Mesendoderm (in vitro differentiated cells): ENCODE data around the gene PRPF31.
A peak's percentile ranks its signal among the peaks of the same experiment; 100 is the strongest.
"Not testable (repeated sequence)": the region's sequence is repeated elsewhere in the genome, so short reads cannot be mapped to it uniquely, and the experiment has no call there.

Experiments used
- DNase-seq: peaks from one replicate; pipeline ENCODE4 v3.0.0; 2013
- H2AK5ac ChIP-seq: 2 replicates; pipeline ENCODE4 v1.6.1; 2013; ENCODE audit warnings: low read length, inconsistent platforms
- H2BK120ac ChIP-seq: 2 replicates; pipeline ENCODE4 v1.6.1; 2013; ENCODE audit warnings: low read depth, mild to moderate bottlenecking, low read length, moderate library complexity, mixed read lengths
- H2BK15ac ChIP-seq: replicated peaks from 2 replicates; pipeline ENCODE4 v1.6.1; 2013; ENCODE audit warnings: low read depth, mild to moderate bottlenecking, moderate library complexity
- H2BK5ac ChIP-seq: 2 replicates; pipeline ENCODE4 v1.6.1; 2013; ENCODE audit warnings: low read length, inconsistent platforms
- H3K18ac ChIP-seq: 2 replicates; pipeline ENCODE4 v1.6.1; 2013; ENCODE audit warnings: mild to moderate bottlenecking, low read length, mixed read lengths
- H3K23ac ChIP-seq: one replicate; pipeline ENCODE4 v1.6.1; 2013; ENCODE audit warnings: low read length
- H3K27ac ChIP-seq: 2 replicates; pipeline ENCODE4 v1.5.1; 2013; ENCODE audit warnings: low read depth, mild to moderate bottlenecking, inconsistent platforms, low read length, moderate library complexity
- H3K27me3 ChIP-seq: 2 replicates; pipeline ENCODE4 v1.6.1; 2013; ENCODE audit warnings: low read length, control low read depth, mild to moderate bottlenecking, inconsistent platforms; ENCODE audit not compliant: insufficient read depth, poor library complexity
- H3K36me3 ChIP-seq: 2 replicates; pipeline ENCODE4 v1.6.1; 2013; ENCODE audit warnings: low read length, inconsistent platforms; ENCODE audit not compliant: control insufficient read depth, insufficient read depth
- H3K4ac ChIP-seq: one replicate; pipeline ENCODE4 v1.6.1; 2013; ENCODE audit warnings: low read depth, mild to moderate bottlenecking, low read length, moderate library complexity
- H3K4me1 ChIP-seq: 2 replicates; pipeline ENCODE4 v1.6.1; 2013; ENCODE audit warnings: low read depth, low read length, inconsistent platforms; ENCODE audit not compliant: control insufficient read depth
- H3K4me2 ChIP-seq: 2 replicates; pipeline ENCODE4 v1.6.1; 2013; ENCODE audit warnings: low read length
- H3K4me3 ChIP-seq: 2 replicates; pipeline ENCODE4 v1.5.1; 2013; ENCODE audit warnings: mild to moderate bottlenecking, low read length
- H3K56ac ChIP-seq: one replicate; pipeline ENCODE4 v1.6.1; 2013; ENCODE audit warnings: low read length
- H3K79me1 ChIP-seq: 2 replicates; pipeline ENCODE4 v1.6.1; 2013; ENCODE audit warnings: low read length, inconsistent platforms
- H3K79me2 ChIP-seq: 2 replicates; pipeline ENCODE4 v1.6.1; 2013; ENCODE audit warnings: mild to moderate bottlenecking, low read length; ENCODE audit not compliant: control insufficient read depth, insufficient read depth
- H3K9ac ChIP-seq: 2 replicates; pipeline ENCODE4 v1.6.1; 2013; ENCODE audit warnings: low read length, inconsistent platforms
- H4K5ac ChIP-seq: one replicate; pipeline ENCODE4 v1.6.1; 2013; ENCODE audit warnings: low read length
- H4K8ac ChIP-seq: one replicate; pipeline ENCODE4 v1.6.1; 2013; ENCODE audit warnings: low read depth, mild to moderate bottlenecking, control low read depth, low read length, moderate library complexity
- WGBS: extraction: QIAGEN DNeasy Blood & Tissue Kit; methylation state at CpG from one replicate; pipeline ENCODE4 v1.1.7; 2013; ENCODE audit warnings: low lambda C conversion rate, missing lambda C conversion rate; ENCODE audit not compliant: insufficient coverage; ENCODE audit errors: extremely low coverage; 5-methylcytosine and 5-hydroxymethylcytosine counted together

PRPF31 gene

GRCh38 chr19:54096617-54097106 lies 18.9 kb upstream of the PRPF31 start:
- Histone ChIP-seq H2AK5ac (no peak overlapping the region), H3K4me3 (peak overlapping the region; percentile 23), H3K56ac (peak overlapping the region; percentile 93), H3K4me1 (no peaks in the 10 kb centered on the region), H4K8ac (no peak overlapping the region), H3K18ac (peak overlapping the region; percentile 29), H2BK120ac (no peak overlapping the region), H2BK5ac (no peak overlapping the region), H3K23ac (peak overlapping the region; percentile 80), H3K4me2 (peak overlapping the region; percentile 71), H3K79me2 (no peaks in the 10 kb centered on the region), H2BK15ac (no peak overlapping the region), H3K27me3 (no peaks in the 10 kb centered on the region), H3K79me1 (no peaks in the 10 kb centered on the region), H3K36me3 (no peaks in the 10 kb centered on the region), H3K4ac (no peak overlapping the region), H4K5ac (no peak overlapping the region), H3K9ac (peak overlapping the region; percentile 64), H3K27ac (no peak overlapping the region)
- DNase-seq, result peak; percentile 74
- no CpG with 5 or more reads among the region's 14 CpGs for WGBS

GRCh38 chr19:54099190-54099902 lies 16.2 kb upstream of the PRPF31 start:
- Histone ChIP-seq H3K4me3 (no peak overlapping the region), H3K23ac (no peak overlapping the region), H2BK5ac (no peak overlapping the region), H3K79me1 (no peaks in the 10 kb centered on the region), H3K36me3 (no peaks in the 10 kb centered on the region), H4K5ac (no peak overlapping the region), H2AK5ac (no peak overlapping the region), H2BK15ac (no peak overlapping the region), H3K27me3 (no peaks in the 10 kb centered on the region), H3K4ac (no peak overlapping the region), H3K27ac (no peak overlapping the region), H3K18ac (no peak overlapping the region), H3K79me2 (peaks cover 6% of the 10 kb centered on the region), H3K4me2 (no peak overlapping the region), H3K4me1 (no peaks in the 10 kb centered on the region), H4K8ac (no peak overlapping the region), H3K9ac (no peak overlapping the region), H2BK120ac (no peak overlapping the region), H3K56ac (no peak overlapping the region)
- no peak for DNase-seq
- WGBS, result no CpG with 5 or more reads among the region's 12 CpGs

- H3K27ac ChIP-seq, DNase-seq, H3K4me2 ChIP-seq, H3K4ac ChIP-seq, H3K79me2 ChIP-seq, H3K27me3 ChIP-seq, H2AK5ac ChIP-seq, H3K9ac ChIP-seq, H2BK5ac ChIP-seq, H4K5ac ChIP-seq, H3K18ac ChIP-seq, H2BK15ac ChIP-seq, H3K56ac ChIP-seq, H3K36me3 ChIP-seq, H3K4me3 ChIP-seq, H3K79me1 ChIP-seq, H3K23ac ChIP-seq, H3K4me1 ChIP-seq, H2BK120ac ChIP-seq, H4K8ac ChIP-seq: not testable (repeated sequence)
- no CpG with 5 or more reads among the region's 9 CpGs for WGBS
Measured at GRCh38 chr19:54099903-54100255, 15.7 kb upstream of the PRPF31 start.

GRCh38 chr19:54100561-54100960 lies 15.0 kb upstream of the PRPF31 start, which contains the start of gene OSCAR:
Gene OSCAR, minus strand, starts transcription at chr19:54100803. Its CDS starts 11 bp downstream, at chr19:54100792.
- Histone ChIP-seq H3K36me3 (no peaks in the 10 kb centered on the region), H3K23ac (no peak within 1 kb of the TSS), H3K9ac (no peak within 1 kb of the TSS), H3K4me3 (no peak within 1 kb of the TSS), H3K4ac (no peak within 1 kb of the TSS), H3K27me3 (no peaks in the 10 kb centered on the region), H4K8ac (no peak within 1 kb of the TSS), H2BK5ac (no peak within 1 kb of the TSS), H3K56ac (peak within 1 kb of the TSS; percentile 7), H2AK5ac (no peak within 1 kb of the TSS), H3K4me2 (no peak within 1 kb of the TSS), H2BK15ac (no peak within 1 kb of the TSS), H4K5ac (no peak within 1 kb of the TSS), H3K27ac (no peak within 1 kb of the TSS), H3K18ac (no peak within 1 kb of the TSS), H2BK120ac (no peak within 1 kb of the TSS), H3K79me2 (peaks cover 7% of the 10 kb centered on the region), H3K79me1 (peaks cover under 1% of the 10 kb centered on the region), H3K4me1 (no peaks in the 10 kb centered on the region)
- no peak for DNase-seq
- WGBS, result no CpG with 5 or more reads among the region's 5 CpGs

- WGBS, result no CpG with 5 or more reads among the region's 54 CpGs
- Histone ChIP-seq H3K4me2 (peak within 1 kb of the TSS; percentile 76), H2BK5ac (no peak within 1 kb of the TSS), H3K4ac (no peak within 1 kb of the TSS), H2BK15ac (no peak within 1 kb of the TSS), H3K27ac (no peak within 1 kb of the TSS), H3K56ac (peak within 1 kb of the TSS; percentile 83), H4K8ac (no peak within 1 kb of the TSS), H3K18ac (no peak within 1 kb of the TSS), H2AK5ac (no peak within 1 kb of the TSS), H3K79me1 (peaks cover 3% of the 10 kb centered on the region), H3K27me3 (no peaks in the 10 kb centered on the region), H2BK120ac (no peak within 1 kb of the TSS), H3K79me2 (peaks cover 7% of the 10 kb centered on the region), H3K23ac (no peak within 1 kb of the TSS), H3K9ac (peak within 1 kb of the TSS; percentile 79), H3K36me3 (no peaks in the 10 kb centered on the region), H3K4me3 (peak within 1 kb of the TSS; percentile 70), H4K5ac (no peak within 1 kb of the TSS), H3K4me1 (no peaks in the 10 kb centered on the region)
- peak; percentile 99 for DNase-seq
Measured at GRCh38 chr19:54102421-54103169, 13.0 kb upstream of the PRPF31 start, which contains the start of gene NDUFA3. Gene NDUFA3, plus strand, starts transcription at chr19:54102855. Its CDS starts 24 bp downstream, at chr19:54102879.
